GM13977 (cell line): ENCODE data around the gene MYMX.

Source experiments
- DNase-seq: peaks from one replicate; pipeline ENCODE4 v3.0.0; 2012; ENCODE audit warnings: low spot score
- CTCF ChIP-seq: IDR thresholded peaks from 2 replicates; pipeline ENCODE4 v1.5.1; 2012; ENCODE audit warnings: mild to moderate bottlenecking, control low read depth; ENCODE audit not compliant: insufficient read depth; ENCODE audit errors: extremely low read depth, missing control alignments
- in situ Hi-C: fragments of 300-500 bp; cut with MboI; formaldehyde crosslinking; loops from one replicate; pipeline ENCODE4 v1.12.0; 2022; ENCODE audit warnings: low sequenced_read_pairs, low pct_unique_long_range_greater_than_20kb, mixed read lengths, inconsistent platforms; ENCODE audit not compliant: unreplicated experiment

The MYMX gene

GRCh38 chr6:44224029-44224964, 7.6 kb downstream of the MYMX start:
- in situ Hi-C loops: no loop called here
- peak; percentile 20 for TF ChIP-seq CTCF
- no peak for DNase-seq

- in situ Hi-C loops: no loop called here
- no peak for TF ChIP-seq CTCF
- no peak for DNase-seq
Observed at GRCh38 chr6:44224965-44225305, 8.2 kb downstream of the MYMX start.

DNA sequence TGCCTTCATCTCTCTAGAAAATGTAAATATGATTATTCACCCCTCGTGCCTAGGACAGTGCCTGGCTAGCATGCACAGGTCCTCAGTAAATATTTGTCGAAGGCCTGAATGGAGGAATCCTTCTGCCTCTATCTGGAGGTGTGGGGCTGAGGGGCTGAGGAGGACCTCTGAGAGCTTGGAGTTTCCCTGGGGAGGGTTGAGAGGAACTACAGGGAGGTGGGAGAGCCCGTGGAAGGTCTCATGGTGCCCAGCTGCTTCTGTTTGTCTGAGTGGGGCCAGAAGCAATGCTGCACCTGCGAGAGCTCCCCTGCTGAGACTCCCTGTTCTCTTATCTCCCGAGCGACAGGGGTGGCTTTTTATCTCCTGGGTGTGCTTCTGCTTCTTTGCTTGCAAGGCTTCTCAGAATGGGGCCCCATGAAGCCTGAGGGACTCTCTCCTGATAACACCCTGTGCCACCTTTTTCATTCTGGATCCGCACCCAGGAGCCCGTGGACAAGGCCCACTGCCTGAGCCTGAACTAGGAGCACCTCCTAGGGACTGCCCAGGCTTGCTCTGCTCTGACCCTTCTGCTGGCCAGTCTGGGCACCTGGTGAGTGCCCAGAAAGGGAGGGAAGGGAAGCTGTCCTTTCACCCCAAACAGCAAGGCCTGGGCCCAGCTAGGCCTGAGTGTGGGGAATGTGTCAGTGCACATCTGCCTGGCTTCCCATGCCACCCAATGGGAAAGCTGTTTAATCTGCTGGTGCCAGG, 9.0 kb downstream of the MYMX start:
- no peak for TF ChIP-seq CTCF
- peak; percentile 18 for DNase-seq
- in situ Hi-C loops: no loop called here

- in situ Hi-C loops: no loop called here
- no peak for TF ChIP-seq CTCF
- DNase-seq: peak; percentile 9
Observed at GRCh38 chr6:44226368-44227147, 9.8 kb downstream of the MYMX start.

DNA sequence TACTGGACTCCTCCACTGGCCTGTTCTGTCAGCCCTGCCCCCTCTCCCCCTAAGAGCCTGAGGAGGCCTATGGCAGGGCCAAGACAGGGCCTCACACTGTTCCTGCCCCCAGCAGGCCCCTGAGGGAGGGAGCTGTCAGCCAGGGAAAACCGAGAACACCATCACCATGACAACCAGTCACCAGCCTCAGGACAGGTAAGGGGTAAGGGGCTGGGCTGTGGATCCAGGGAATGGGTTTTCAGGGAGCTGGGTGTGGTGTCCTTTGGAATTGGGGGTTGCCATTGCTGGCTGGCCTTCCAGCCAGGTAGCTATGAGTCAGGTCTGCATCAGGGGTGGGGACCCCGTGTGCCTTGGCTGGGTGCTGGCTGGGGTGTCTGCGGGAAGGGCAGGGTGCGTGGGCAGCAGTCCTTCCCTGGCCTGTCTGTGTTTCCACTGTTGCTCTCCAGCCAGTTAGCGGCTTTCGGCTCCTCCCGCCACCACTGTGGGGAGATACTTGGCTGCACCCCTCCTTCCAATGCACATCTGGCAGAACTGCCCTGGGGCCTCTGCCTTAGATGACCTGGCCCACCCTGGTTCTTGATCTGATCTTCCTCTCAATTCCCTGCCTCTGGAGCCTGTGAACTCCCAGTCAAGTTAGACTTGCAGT, 10.5 kb downstream of the MYMX start:
- in situ Hi-C loops: no loop called here

More for the DNA sequence above, 10.5 kb downstream of the MYMX start:
- TF ChIP-seq CTCF: no peak
- peak; percentile 13 for DNase-seq
